OCI-LY1 (cell line): ENCODE results near the gene ELL2.

Experiments used
- EZH2 ChIP-seq: fragments of 200-600 bp; sonication (generic), shearing (Covaris generic); IDR thresholded peaks from 2 replicates; pipeline ENCODE4 v1.8.0; 2017; ENCODE audit warnings: borderline replicate concordance, mixed run types, mild to moderate bottlenecking, antibody characterized with exemption, low read length, moderate library complexity, mixed read lengths
- TF ChIP-seq, protein P1 (sequence below): fragments of 200-600 bp; sonication (generic), shearing (Covaris generic); IDR thresholded peaks from 2 replicates; pipeline ENCODE4 v1.5.1; 2017; ENCODE audit warnings: mild to moderate bottlenecking, antibody characterized with exemption, low read length, moderate library complexity, mixed read lengths

DNA sequence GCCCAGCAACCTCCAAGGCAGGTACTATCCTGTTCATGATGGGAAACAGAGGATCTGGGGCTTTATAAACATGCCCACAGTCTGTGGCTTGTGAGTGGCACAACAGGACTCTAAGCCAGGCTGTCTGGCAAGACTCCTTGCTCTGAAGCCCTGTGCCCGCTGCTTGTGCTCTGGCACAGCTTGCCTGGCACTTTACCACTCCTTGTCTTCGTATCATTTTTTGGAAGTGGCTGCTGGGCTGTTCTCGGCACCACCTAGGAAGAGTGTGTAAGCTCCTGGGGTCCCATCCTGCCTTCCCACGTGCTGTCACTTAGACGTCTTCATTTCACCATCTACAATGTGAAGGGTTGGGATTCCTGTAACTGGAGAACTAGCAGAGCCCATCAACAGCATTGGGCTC, 79.8 kb downstream of the ELL2 start:
- TF ChIP-seq, protein P1, sequence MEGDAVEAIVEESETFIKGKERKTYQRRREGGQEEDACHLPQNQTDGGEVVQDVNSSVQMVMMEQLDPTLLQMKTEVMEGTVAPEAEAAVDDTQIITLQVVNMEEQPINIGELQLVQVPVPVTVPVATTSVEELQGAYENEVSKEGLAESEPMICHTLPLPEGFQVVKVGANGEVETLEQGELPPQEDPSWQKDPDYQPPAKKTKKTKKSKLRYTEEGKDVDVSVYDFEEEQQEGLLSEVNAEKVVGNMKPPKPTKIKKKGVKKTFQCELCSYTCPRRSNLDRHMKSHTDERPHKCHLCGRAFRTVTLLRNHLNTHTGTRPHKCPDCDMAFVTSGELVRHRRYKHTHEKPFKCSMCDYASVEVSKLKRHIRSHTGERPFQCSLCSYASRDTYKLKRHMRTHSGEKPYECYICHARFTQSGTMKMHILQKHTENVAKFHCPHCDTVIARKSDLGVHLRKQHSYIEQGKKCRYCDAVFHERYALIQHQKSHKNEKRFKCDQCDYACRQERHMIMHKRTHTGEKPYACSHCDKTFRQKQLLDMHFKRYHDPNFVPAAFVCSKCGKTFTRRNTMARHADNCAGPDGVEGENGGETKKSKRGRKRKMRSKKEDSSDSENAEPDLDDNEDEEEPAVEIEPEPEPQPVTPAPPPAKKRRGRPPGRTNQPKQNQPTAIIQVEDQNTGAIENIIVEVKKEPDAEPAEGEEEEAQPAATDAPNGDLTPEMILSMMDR = no peak
- no peak for TF ChIP-seq EZH2
